Suprapubic skin (tissue), 4 donors: ENCODE measurements around the gene PLK5. TPM values are rescaled to one million over a fixed set of nuclear protein-coding genes. Genes with fewer than 3 reads are reported as not detected.
"Not testable (repeated sequence)": the region's sequence is repeated elsewhere in the genome, so short reads cannot be mapped to it uniquely, and the experiment has no call there.

ENCODE experiments used
- DNase-seq, 2 donors: peaks; one replicate each; pipeline ENCODE4 v3.0.0-alpha.2; 2019; ENCODE audit warnings: low spot score in 2 of 2
- H3K27ac ChIP-seq: fragments of 200-600 bp; sonication (generic); one replicate; pipeline ENCODE4 v1.5.1; 2019
- H3K27me3 ChIP-seq: fragments of 200-600 bp; sonication (generic); one replicate; pipeline ENCODE4 v1.5.1; 2019
- H3K36me3 ChIP-seq: fragments of 200-600 bp; sonication (generic); one replicate; pipeline ENCODE4 v1.5.1; 2019
- H3K4me1 ChIP-seq: fragments of 200-600 bp; sonication (generic); one replicate; pipeline ENCODE4 v1.5.1; 2019
- H3K4me3 ChIP-seq: fragments of 200-600 bp; sonication (generic); one replicate; pipeline ENCODE4 v1.5.1; 2019; ENCODE audit warnings: mild to moderate bottlenecking
- H3K9me3 ChIP-seq: fragments of 200-600 bp; sonication (generic); one replicate; pipeline ENCODE4 v1.5.1; 2019
- CTCF ChIP-seq, 2 donors: fragments of 200-600 bp in 1 of 2; fragments of 450-650 bp in 1 of 2; sonication (generic) in 1 of 2; IDR thresholded peaks; one replicate each; pipeline ENCODE4 v1.5.1; 2016 to 2019; ENCODE audit warnings: antibody characterized with exemption in 2 of 2, mild to moderate bottlenecking in 1 of 2, moderate library complexity in 1 of 2
- EP300 ChIP-seq: sonication (generic); formaldehyde crosslinking; IDR thresholded peaks from one replicate; pipeline ENCODE4 v1.6.1; 2017; ENCODE audit warnings: antibody characterized with exemption
- POLR2A ChIP-seq, 2 donors: fragments of 450-650 bp; IDR thresholded peaks; one replicate each; pipeline ENCODE4 v1.6.1; 2017; ENCODE audit warnings: antibody characterized with exemption in 2 of 2, mild to moderate bottlenecking in 2 of 2, moderate library complexity in 2 of 2
- POLR2AphosphoS5 ChIP-seq, 3 donors: sonication (generic); formaldehyde crosslinking; IDR thresholded peaks; one replicate each; pipeline ENCODE4 v1.6.1; 2017; ENCODE audit warnings: antibody characterized with exemption in 3 of 3
- WGBS: methylation state at CpG from one replicate; pipeline ENCODE4 v1.1.5; 2018; 5-methylcytosine and 5-hydroxymethylcytosine counted together
- total RNA-seq, 4 donors: library from RNA; depleted of rRNA; stranded (reverse); fragments of >200 nt; gene quantifications; one replicate each; pipeline ENCODE4 v1.1.0, GENCODE V29; 2016

The PLK5 gene
- total RNA-seq, 4 donors from 2014 or later: 0.23 to 1.2 TPM; not detected in 2

- H3K27me3 ChIP-seq: peaks cover 26% of the 10 kb centered on the region
- no peak overlapping the region for H3K27ac ChIP-seq
- no peaks in the 10 kb centered on the region for H3K9me3 ChIP-seq
- no peak for DNase-seq
- TF ChIP-seq POLR2AphosphoS5 (IDR thresholded peaks at IDR 0.05): no peak
- no peak for TF ChIP-seq CTCF (IDR thresholded peaks at IDR 0.05)
- TF ChIP-seq POLR2A (IDR thresholded peaks at IDR 0.05): no peak
- no peak for TF ChIP-seq EP300
- no peaks in the 10 kb centered on the region for H3K36me3 ChIP-seq
- peaks cover 31% of the 10 kb centered on the region for H3K4me1 ChIP-seq
- no peak overlapping the region for H3K4me3 ChIP-seq
- whole genome bisulfite sequencing: 93% methylated on average over 5 of the region's 14 CpGs
Measured at GRCh38 chr19:1514986-1515721, 8.7 kb upstream of the PLK5 start.

GRCh38 chr19:1516395-1516753, 7.5 kb upstream of the PLK5 start:
- no peak for DNase-seq
- H3K36me3 ChIP-seq: no peaks in the 10 kb centered on the region
- H3K4me3 ChIP-seq: no peak overlapping the region
- WGBS: 79% methylated on average over 8 of the region's 8 CpGs
- H3K27ac ChIP-seq: no peak overlapping the region
- H3K9me3 ChIP-seq: no peaks in the 10 kb centered on the region
- peaks cover 28% of the 10 kb centered on the region for H3K4me1 ChIP-seq
- TF ChIP-seq CTCF (IDR thresholded peaks at IDR 0.05) (no peak), POLR2AphosphoS5 (IDR thresholded peaks at IDR 0.05) (no peak), EP300 (no peak), POLR2A (IDR thresholded peaks at IDR 0.05) (no peak)
- H3K27me3 ChIP-seq: peaks cover 28% of the 10 kb centered on the region

GRCh38 chr19:1518471-1518870, 5.4 kb upstream of the PLK5 start:
- H3K27me3 ChIP-seq: peaks cover 24% of the 10 kb centered on the region
- WGBS: 89% methylated on average over 3 of the region's 4 CpGs
- H3K4me1 ChIP-seq: peaks cover 10% of the 10 kb centered on the region
- no peak for DNase-seq
- no peak overlapping the region for H3K4me3 ChIP-seq
- no peak overlapping the region for H3K27ac ChIP-seq
- H3K36me3 ChIP-seq: no peaks in the 10 kb centered on the region
- TF ChIP-seq CTCF (IDR thresholded peaks at IDR 0.05): no peak
- no peak for TF ChIP-seq POLR2AphosphoS5 (IDR thresholded peaks at IDR 0.05)
- no peak for TF ChIP-seq POLR2A (IDR thresholded peaks at IDR 0.05)
- TF ChIP-seq EP300: no peak
- no peaks in the 10 kb centered on the region for H3K9me3 ChIP-seq

GRCh38 chr19:1519802-1520201, 4.1 kb upstream of the PLK5 start:
- H3K36me3 ChIP-seq, DNase-seq, H3K27ac ChIP-seq, H3K9me3 ChIP-seq, H3K4me3 ChIP-seq: not testable (repeated sequence)
- Histone ChIP-seq H3K27me3 (peaks cover 33% of the 10 kb centered on the region), H3K4me1 (peaks cover 13% of the 10 kb centered on the region)
- WGBS: 93% methylated on average over 8 of the region's 8 CpGs

- peaks cover 13% of the 10 kb centered on the region for H3K4me1 ChIP-seq
- TF ChIP-seq POLR2A (IDR thresholded peaks at IDR 0.05) (no peak), CTCF (IDR thresholded peaks at IDR 0.05) (no peak), EP300 (no peak), POLR2AphosphoS5 (IDR thresholded peaks at IDR 0.05) (no peak)
- no peak overlapping the region for H3K4me3 ChIP-seq
- no peak overlapping the region for H3K27ac ChIP-seq
- WGBS: 82% methylated on average over 9 of the region's 17 CpGs
- H3K36me3 ChIP-seq: no peaks in the 10 kb centered on the region
- peaks cover 38% of the 10 kb centered on the region for H3K27me3 ChIP-seq
- DNase-seq: no peak
- H3K9me3 ChIP-seq: no peaks in the 10 kb centered on the region
Measured at GRCh38 chr19:1520203-1520780, 3.6 kb upstream of the PLK5 start.
